WTC11 (cell line): ENCODE measurements around the gene FOXP1. TPM values are rescaled to one million over a fixed set of nuclear protein-coding genes. Genes with fewer than 3 reads are reported as not detected.

Experiments
- ATAC-seq: fragments of 200-7000 bp; cut with Tn5 transposase; 2 replicates; pipeline ENCODE4 v1.10.0; 2021; ENCODE audit warnings: mild to moderate bottlenecking, moderate library complexity
- CTCF ChIA-PET: fragments of 300-600 bp; sonication (Branson Sonifier 250); formaldehyde crosslinking; loops from one replicate; lab custom pipeline; 2021; ENCODE audit warnings: antibody characterized with exemption; lab: Charles Lee
- POLR2A ChIA-PET: fragments of 350-600 bp; sonication (Branson Sonifier 250); formaldehyde crosslinking; loops from one replicate; lab custom pipeline; 2021; ENCODE audit warnings: antibody characterized with exemption; lab: Charles Lee
- DNase-seq: peaks from one replicate; pipeline ENCODE4 v3.0.0; 2021; ENCODE audit warnings: low spot score
- H3K27ac Mint-ChIP-seq: 2 replicates; pipeline ENCODE4 v1.8.0; 2021; ENCODE audit warnings: mixed read lengths
- H3K27me3 Mint-ChIP-seq: 2 replicates; pipeline ENCODE4 v1.8.0; 2021; ENCODE audit warnings: low read depth, mild to moderate bottlenecking, moderate library complexity, mixed read lengths
- H3K36me3 Mint-ChIP-seq: 2 replicates; pipeline ENCODE4 v1.8.0; 2021; ENCODE audit warnings: mixed read lengths
- H3K4me1 Mint-ChIP-seq: 2 replicates; pipeline ENCODE4 v1.8.0; 2022; ENCODE audit warnings: mixed read lengths
- H3K4me3 Mint-ChIP-seq: 2 replicates; pipeline ENCODE4 v1.8.0; 2021; ENCODE audit warnings: mild to moderate bottlenecking, moderate library complexity, mixed read lengths
- H3K9me3 Mint-ChIP-seq: 2 replicates; pipeline ENCODE4 v1.8.0; 2021; ENCODE audit warnings: mixed read lengths
- AFF4 ChIP-seq: sonication (generic); formaldehyde crosslinking; IDR thresholded peaks from 2 replicates; pipeline ENCODE4 v1.8.1; 2023; ENCODE audit warnings: mild to moderate bottlenecking, missing genetic modification reagents, borderline replicate concordance
- ATF6 ChIP-seq: sonication (generic); formaldehyde crosslinking; IDR thresholded peaks from 2 replicates; pipeline ENCODE4 v1.8.1; 2023; ENCODE audit warnings: mild to moderate bottlenecking, missing genetic modification reagents
- CBFB ChIP-seq: sonication (generic); formaldehyde crosslinking; IDR thresholded peaks from 2 replicates; pipeline ENCODE4 v1.8.1; 2022; ENCODE audit warnings: mild to moderate bottlenecking, low read depth, missing genetic modification reagents
- CREB1 ChIP-seq: sonication (generic); formaldehyde crosslinking; IDR thresholded peaks from 2 replicates; pipeline ENCODE4 v1.8.0; 2023; ENCODE audit warnings: mild to moderate bottlenecking, missing genetic modification reagents
- E2F4 ChIP-seq: sonication (generic); formaldehyde crosslinking; IDR thresholded peaks from 2 replicates; pipeline ENCODE4 v1.8.1; 2022; ENCODE audit warnings: low read depth, mild to moderate bottlenecking, moderate library complexity, missing genetic modification reagents, borderline replicate concordance
- ELF4 ChIP-seq: sonication (generic); formaldehyde crosslinking; IDR thresholded peaks from 2 replicates; pipeline ENCODE4 v1.8.1; 2022; ENCODE audit warnings: low read depth, mild to moderate bottlenecking, moderate library complexity, missing genetic modification reagents
- FOXP1 ChIP-seq: sonication (generic); formaldehyde crosslinking; IDR thresholded peaks from 2 replicates; pipeline ENCODE4 v1.8.0; 2022; ENCODE audit warnings: missing genetic modification reagents, mild to moderate bottlenecking, moderate library complexity, borderline replicate concordance
- HMGA2 ChIP-seq: fragments of 250-450 bp; sonication (Bioruptor Pico); IDR thresholded peaks from 2 replicates; pipeline ENCODE4 v1.4.0; 2021; ENCODE audit warnings: mild to moderate bottlenecking, moderate library complexity
- HMGXB4 ChIP-seq: sonication (generic); formaldehyde crosslinking; IDR thresholded peaks from 2 replicates; pipeline ENCODE4 v1.8.1; 2023; ENCODE audit warnings: mild to moderate bottlenecking, moderate library complexity, missing genetic modification reagents
- JAZF1 ChIP-seq: fragments of 250-450 bp; sonication (Bioruptor Pico); IDR thresholded peaks from 2 replicates; pipeline ENCODE4 v1.9.0; 2021; ENCODE audit warnings: moderate library complexity, mild to moderate bottlenecking, inconsistent platforms
- KAT7 ChIP-seq: sonication (generic); formaldehyde crosslinking; IDR thresholded peaks from 2 replicates; pipeline ENCODE4 v1.8.1; 2023; ENCODE audit warnings: missing genetic modification reagents, mild to moderate bottlenecking, borderline replicate concordance
- MAX ChIP-seq: sonication (generic); formaldehyde crosslinking; IDR thresholded peaks from 2 replicates; pipeline ENCODE4 v1.8.0; 2022; ENCODE audit warnings: mild to moderate bottlenecking, missing genetic modification reagents
- MLX ChIP-seq: sonication (generic); formaldehyde crosslinking; IDR thresholded peaks from 2 replicates; pipeline ENCODE4 v1.8.1; 2023; ENCODE audit warnings: mild to moderate bottlenecking, missing genetic modification reagents, moderate library complexity
- NFATC4 ChIP-seq: fragments of 250-450 bp; sonication (Bioruptor Pico); IDR thresholded peaks from 2 replicates; pipeline ENCODE4 v1.9.0; 2021; ENCODE audit warnings: mild to moderate bottlenecking
- NFE2L1 ChIP-seq: sonication (generic); formaldehyde crosslinking; IDR thresholded peaks from 2 replicates; pipeline ENCODE4 v1.8.1; 2023; ENCODE audit warnings: missing genetic modification reagents
- NFYB ChIP-seq: sonication (generic); formaldehyde crosslinking; conservative IDR thresholded peaks from 2 replicates; pipeline ENCODE4 v1.8.0; 2022; ENCODE audit warnings: low read depth, missing genetic modification reagents
- PREB ChIP-seq: sonication (generic); formaldehyde crosslinking; IDR thresholded peaks from 2 replicates; pipeline ENCODE4 v1.8.1; 2022; ENCODE audit warnings: mild to moderate bottlenecking, missing genetic modification reagents, moderate library complexity, borderline replicate concordance
- STAT6 ChIP-seq: sonication (generic); formaldehyde crosslinking; conservative IDR thresholded peaks from 2 replicates; pipeline ENCODE4 v1.8.1; 2023; ENCODE audit warnings: mild to moderate bottlenecking, low read depth, missing genetic modification reagents, moderate library complexity
- TEAD1 ChIP-seq: sonication (generic); formaldehyde crosslinking; IDR thresholded peaks from 2 replicates; pipeline ENCODE4 v1.8.0; 2022; ENCODE audit warnings: mild to moderate bottlenecking, missing genetic modification reagents
- TEAD4 ChIP-seq: sonication (generic); formaldehyde crosslinking; IDR thresholded peaks from 2 replicates; pipeline ENCODE4 v1.8.0; 2022; ENCODE audit warnings: mild to moderate bottlenecking, missing genetic modification reagents
- total RNA-seq: library from RNA; stranded (reverse); gene quantifications from 3 replicates; pipeline ENCODE4 v1.2.3, GENCODE V29; 2021

FOXP1 gene
- total RNA-seq, 1 experiment from 2014 or later: 25.8 TPM

GRCh38 chr3:71384837-71385716, 198.5 kb downstream of the FOXP1 start:
- Mint-ChIP-seq H3K9me3 (peaks cover 3% of the 10 kb centered on the region), H3K27ac (peak overlapping the region; percentile 75; the same call in 1 of the 2 replicates), H3K4me3 (no peak overlapping the region), H3K4me1 (peaks cover 66% of the 10 kb centered on the region), H3K27me3 (no peaks in the 10 kb centered on the region), H3K36me3 (peaks cover 3% of the 10 kb centered on the region; the same call in 1 of the 2 replicates)
- ChIA-PET CTCF (interaction anchor here (0.5 to 2.5 kb wide), 2 partner anchors 12 to 329 kb away, joined by 3 to 16 read pairs; no protein-coding TSS in a partner anchor), POLR2A (no interaction called here)
- TF ChIP-seq HMGXB4 (no peak), KAT7 (CRISPR knock-in tag) (no peak), ELF4 (CRISPR knock-in tag) (no peak), STAT6 (CRISPR knock-in tag) (no peak), MLX (CRISPR knock-in tag) (no peak), NFYB (CRISPR knock-in tag) (no peak), AFF4 (no peak), CBFB (CRISPR knock-in tag) (no peak), CREB1 (CRISPR knock-in tag) (no peak), NFATC4 (no peak), MAX (no peak), TEAD1 (CRISPR knock-in tag) (no peak), NFE2L1 (CRISPR knock-in tag) (no peak), TEAD4 (CRISPR knock-in tag) (no peak), ATF6 (CRISPR knock-in tag) (no peak), FOXP1 (CRISPR knock-in tag) (no peak), HMGA2 (CRISPR knock-in tag) (no peak), PREB (CRISPR knock-in tag) (no peak), E2F4 (CRISPR knock-in tag) (no peak), JAZF1 (no peak)
- DNase-seq (no peak), ATAC-seq (peak; percentile 25; the same call in 1 of the 2 replicates)
